Sigmoid colon (tissue), 7 donors: ENCODE results near the gene GUSB. TPM values are rescaled to one million over a fixed set of nuclear protein-coding genes. Genes with fewer than 3 reads are reported as not detected.

Source experiments
- DNase-seq: peaks from one replicate; pipeline ENCODE4 v3.0.0-alpha.2; 2019
- H3K27ac ChIP-seq, 4 donors: fragments of 200-600 bp; sonication (generic); one replicate each; pipeline ENCODE4 v1.5.1; 2016 to 2019; ENCODE audit warnings: mild to moderate bottlenecking in 1 of 4
- H3K27me3 ChIP-seq, 3 donors: fragments of 200-600 bp; sonication (generic); one replicate each; pipeline ENCODE4 v1.5.1; 2019; ENCODE audit warnings: mild to moderate bottlenecking in 1 of 3
- H3K36me3 ChIP-seq, 4 donors: fragments of 200-600 bp; sonication (generic); one replicate each; pipeline ENCODE4 v1.5.1; 2016 to 2019
- H3K4me1 ChIP-seq, 4 donors: fragments of 200-600 bp; sonication (generic); one replicate each; pipeline ENCODE4 v1.5.1; 2017 to 2019
- H3K4me3 ChIP-seq, 4 donors: fragments of 200-600 bp; sonication (generic); one replicate each; pipeline ENCODE4 v1.5.1; 2017 to 2019; ENCODE audit warnings: mild to moderate bottlenecking in 2 of 4, moderate library complexity in 1 of 4
- H3K9me3 ChIP-seq, 4 donors: fragments of 200-600 bp in 3 of 4; sonication (generic) in 3 of 4; one replicate each; pipeline versions ENCODE4 v1.5.1 to v1.6.1; 2013 to 2019
- EP300 ChIP-seq, 4 donors: sonication (generic); formaldehyde crosslinking; IDR thresholded peaks; one replicate each; pipeline ENCODE4 v1.6.1; 2017; ENCODE audit warnings: antibody characterized with exemption in 4 of 4
- POLR2A ChIP-seq, 2 donors: fragments of 450-650 bp; IDR thresholded peaks; one replicate each; pipeline ENCODE4 v1.6.1; 2016; ENCODE audit warnings: antibody characterized with exemption in 2 of 2, mild to moderate bottlenecking in 2 of 2, moderate library complexity in 2 of 2
- POLR2AphosphoS5 ChIP-seq, 4 donors: sonication (generic); formaldehyde crosslinking; IDR thresholded peaks; one replicate each; pipeline ENCODE4 v1.6.1; 2017; ENCODE audit warnings: antibody characterized with exemption in 4 of 4
- WGBS, 2 donors: extraction: QIAGEN DNeasy Blood & Tissue Kit; methylation state at CpG; one replicate each; pipeline ENCODE4 v1.1.7; 2013; 5-methylcytosine and 5-hydroxymethylcytosine counted together
- intact Hi-C: fragments of 100-400 bp; cut with DNase I; formaldehyde crosslinking; loops from one replicate; pipeline ENCODE4 v1.15.1; 2023
- polyA plus RNA-seq, 3 donors: library from polyadenylated mRNA; stranded (reverse); fragments of 200-250 nt; gene quantifications; one replicate each; pipeline ENCODE4 v1.2.3, GENCODE V29; 2013
- total RNA-seq, 4 donors: library from RNA; depleted of rRNA; stranded (reverse); fragments of >200 nt; gene quantifications; one replicate each; pipeline ENCODE4 v1.1.0, GENCODE V29; 2016
- TF ChIP-seq, protein P1 (sequence below), 4 experiments: fragments of 450-650 bp in 3 of 4; fragments of 200-600 bp in 1 of 4; IDR thresholded peaks; one replicate each; pipeline ENCODE4 v1.5.1; 2016 to 2019; ENCODE audit warnings: antibody characterized with exemption in 4 of 4, mild to moderate bottlenecking in 3 of 4, moderate library complexity in 2 of 4
- donor health status: healthy with polysubstance abuse.
- donor health status: Bipolar disorder and iron deficiency.
- donor health status: healthy.

Gene GUSB
- total and polyA plus RNA-seq, 7 donors = 17.2 to 59.5 (median 25.2) TPM

GRCh38 chr7:65979583-65980477 lies 2.2 kb downstream of the GUSB start:
- Histone ChIP-seq H3K27ac (peak overlapping the region in 3 of 4 donors; percentile 79 to 88 (median 83)), H3K4me1 (peaks cover 0 to 25% (median 20%) of the 10 kb centered on the region in 4 donors), H3K4me3 (peak overlapping the region in 1 of 4 donors; percentile 92), H3K9me3 (no peaks in the 10 kb centered on the region), H3K36me3 (peaks cover 0 to 46% (median 6%) of the 10 kb centered on the region in 4 donors), H3K27me3 (no peaks in the 10 kb centered on the region)
- no peak for TF ChIP-seq EP300 (IDR thresholded peaks at IDR 0.05)
- TF ChIP-seq POLR2AphosphoS5 (IDR thresholded peaks at IDR 0.05) = no peak
- TF ChIP-seq POLR2A (IDR thresholded peaks at IDR 0.05) = no peak
- TF ChIP-seq, protein P1, sequence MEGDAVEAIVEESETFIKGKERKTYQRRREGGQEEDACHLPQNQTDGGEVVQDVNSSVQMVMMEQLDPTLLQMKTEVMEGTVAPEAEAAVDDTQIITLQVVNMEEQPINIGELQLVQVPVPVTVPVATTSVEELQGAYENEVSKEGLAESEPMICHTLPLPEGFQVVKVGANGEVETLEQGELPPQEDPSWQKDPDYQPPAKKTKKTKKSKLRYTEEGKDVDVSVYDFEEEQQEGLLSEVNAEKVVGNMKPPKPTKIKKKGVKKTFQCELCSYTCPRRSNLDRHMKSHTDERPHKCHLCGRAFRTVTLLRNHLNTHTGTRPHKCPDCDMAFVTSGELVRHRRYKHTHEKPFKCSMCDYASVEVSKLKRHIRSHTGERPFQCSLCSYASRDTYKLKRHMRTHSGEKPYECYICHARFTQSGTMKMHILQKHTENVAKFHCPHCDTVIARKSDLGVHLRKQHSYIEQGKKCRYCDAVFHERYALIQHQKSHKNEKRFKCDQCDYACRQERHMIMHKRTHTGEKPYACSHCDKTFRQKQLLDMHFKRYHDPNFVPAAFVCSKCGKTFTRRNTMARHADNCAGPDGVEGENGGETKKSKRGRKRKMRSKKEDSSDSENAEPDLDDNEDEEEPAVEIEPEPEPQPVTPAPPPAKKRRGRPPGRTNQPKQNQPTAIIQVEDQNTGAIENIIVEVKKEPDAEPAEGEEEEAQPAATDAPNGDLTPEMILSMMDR (IDR thresholded peaks at IDR 0.05) = no peak
- no peak for DNase-seq
- 95 to 96% methylated on average over 29 of the region's 29 CpGs for WGBS, 2 donors
- intact Hi-C loops = loop anchor here (10.0 kb wide), 1 partner anchor 105 kb away; the partner anchor contains the start of gene VKORC1L1

DNA sequence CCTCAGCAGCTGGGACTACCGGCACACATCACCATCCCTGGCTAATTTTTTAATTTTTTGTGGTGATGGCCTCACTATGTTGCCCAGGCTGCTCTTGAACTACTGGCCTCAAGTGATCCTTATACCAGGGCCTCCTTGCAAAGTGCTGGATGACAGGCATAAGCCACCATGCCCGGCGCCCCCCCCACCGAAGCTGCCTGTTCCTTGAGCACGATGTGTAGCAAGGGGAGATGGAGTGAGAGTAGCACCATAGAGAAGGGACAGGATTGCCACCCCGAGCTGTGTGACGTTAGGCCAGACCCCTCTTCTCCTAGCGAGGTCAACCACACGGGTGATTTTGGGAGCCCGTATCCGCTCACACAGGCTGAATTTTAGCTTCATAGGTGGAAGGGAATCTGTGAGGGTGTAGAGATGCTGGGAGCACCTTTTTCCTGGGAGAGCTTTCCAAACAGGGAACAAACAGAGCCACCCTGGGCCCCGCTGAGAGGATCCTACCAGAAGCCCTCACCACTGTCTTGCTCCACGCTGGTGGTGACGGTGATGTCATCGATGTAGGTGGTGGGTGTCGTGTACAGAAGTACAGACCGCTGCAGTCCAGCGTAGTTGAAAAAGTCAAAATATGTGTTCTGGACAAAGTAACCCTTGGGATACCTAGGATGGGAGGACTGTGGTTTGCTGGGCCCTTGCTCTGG lies 3.0 kb downstream of the GUSB start:
- Histone ChIP-seq H3K9me3 (no peaks in the 10 kb centered on the region), H3K27me3 (no peaks in the 10 kb centered on the region), H3K36me3 (peaks cover 5 to 54% (median 11%) of the 10 kb centered on the region in 4 donors), H3K4me1 (peaks cover 0 to 25% (median 20%) of the 10 kb centered on the region in 4 donors), H3K27ac (no peak overlapping the region), H3K4me3 (no peak overlapping the region)
- no peak for DNase-seq
- no peak for TF ChIP-seq POLR2A (IDR thresholded peaks at IDR 0.05)
- TF ChIP-seq, protein P1 (IDR thresholded peaks at IDR 0.05) = no peak
- no peak for TF ChIP-seq POLR2AphosphoS5 (IDR thresholded peaks at IDR 0.05)
- no peak for TF ChIP-seq EP300 (IDR thresholded peaks at IDR 0.05)
- intact Hi-C loops = no loop called here
- 96 to 97% methylated on average over 18 of the region's 18 CpGs for WGBS, 2 donors

GRCh38 chr7:65976659-65977196 lies 5.3 kb downstream of the GUSB start:
- TF ChIP-seq, protein P1 (IDR thresholded peaks at IDR 0.05) = no peak
- no peak for TF ChIP-seq POLR2AphosphoS5 (IDR thresholded peaks at IDR 0.05)
- TF ChIP-seq EP300 (IDR thresholded peaks at IDR 0.05) = no peak
- TF ChIP-seq POLR2A (IDR thresholded peaks at IDR 0.05) = no peak
- WGBS, 2 donors = 96 to 97% methylated on average over 16 of the region's 16 CpGs
- Histone ChIP-seq H3K36me3 (peaks cover 12 to 77% (median 28%) of the 10 kb centered on the region in 4 donors), H3K27me3 (no peaks in the 10 kb centered on the region), H3K27ac (no peak overlapping the region), H3K4me3 (no peak overlapping the region), H3K4me1 (peaks cover 0 to 21% (median 16%) of the 10 kb centered on the region in 4 donors), H3K9me3 (no peaks in the 10 kb centered on the region)
- no peak for DNase-seq
- intact Hi-C loops = no loop called here

DNA sequence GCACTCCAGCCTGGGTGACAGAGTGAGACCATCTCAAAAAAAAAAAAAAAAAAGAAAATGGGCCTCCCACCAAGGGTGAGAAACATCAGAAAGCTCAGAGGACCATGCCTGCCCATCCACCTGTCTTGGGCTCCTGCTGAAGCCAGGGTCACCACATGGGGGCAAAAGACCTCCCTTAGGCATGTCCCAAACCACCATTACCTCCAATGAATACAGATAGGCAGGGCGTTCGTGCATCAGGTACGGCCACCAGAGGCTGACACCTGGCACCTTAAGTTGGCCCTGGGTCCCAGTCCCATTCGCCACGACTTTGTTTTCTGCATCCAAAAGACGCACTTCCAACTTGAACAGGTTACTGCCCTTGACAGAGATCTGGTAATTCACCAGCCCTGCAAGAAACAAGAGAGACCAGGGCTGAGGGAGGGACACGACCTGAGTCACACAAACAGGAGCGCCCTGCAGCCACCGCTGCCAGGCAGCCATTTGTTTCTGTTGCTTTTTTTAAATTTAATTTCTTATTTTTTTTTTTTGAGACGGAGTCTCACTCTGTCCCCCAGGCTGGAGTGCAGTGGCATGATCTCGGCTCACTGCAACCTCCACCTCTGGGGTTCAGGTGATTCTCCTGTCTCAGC lies 6.1 kb downstream of the GUSB start:
- Histone ChIP-seq H3K4me3 (no peak overlapping the region), H3K27me3 (no peaks in the 10 kb centered on the region), H3K36me3 (peaks cover 12 to 85% (median 35%) of the 10 kb centered on the region in 4 donors), H3K9me3 (no peaks in the 10 kb centered on the region), H3K27ac (no peak overlapping the region), H3K4me1 (peaks cover 0 to 13% (median 10%) of the 10 kb centered on the region in 4 donors)
- TF ChIP-seq POLR2AphosphoS5 (IDR thresholded peaks at IDR 0.05) = no peak
- no peak for TF ChIP-seq POLR2A (IDR thresholded peaks at IDR 0.05)
- TF ChIP-seq EP300 (IDR thresholded peaks at IDR 0.05) = no peak
- TF ChIP-seq, protein P1 (IDR thresholded peaks at IDR 0.05) = no peak
- intact Hi-C loops = no loop called here
- DNase-seq = peak; percentile 37
- WGBS, 2 donors = 95 to 96% methylated on average over 11 of the region's 11 CpGs
